GM19397 (cell line): ENCODE results near the gene EHD3.
"Not testable (repeated sequence)": the region's sequence is repeated elsewhere in the genome, so short reads cannot be mapped to it uniquely, and the experiment has no call there.

Experiments
- ATAC-seq: cut with Tn5 transposase; IDR thresholded peaks from one replicate; pipeline ENCODE4 v1.9.1; 2021; ENCODE audit warnings: mild to moderate bottlenecking, moderate library complexity; ENCODE audit not compliant: unreplicated experiment

The EHD3 gene

DNA sequence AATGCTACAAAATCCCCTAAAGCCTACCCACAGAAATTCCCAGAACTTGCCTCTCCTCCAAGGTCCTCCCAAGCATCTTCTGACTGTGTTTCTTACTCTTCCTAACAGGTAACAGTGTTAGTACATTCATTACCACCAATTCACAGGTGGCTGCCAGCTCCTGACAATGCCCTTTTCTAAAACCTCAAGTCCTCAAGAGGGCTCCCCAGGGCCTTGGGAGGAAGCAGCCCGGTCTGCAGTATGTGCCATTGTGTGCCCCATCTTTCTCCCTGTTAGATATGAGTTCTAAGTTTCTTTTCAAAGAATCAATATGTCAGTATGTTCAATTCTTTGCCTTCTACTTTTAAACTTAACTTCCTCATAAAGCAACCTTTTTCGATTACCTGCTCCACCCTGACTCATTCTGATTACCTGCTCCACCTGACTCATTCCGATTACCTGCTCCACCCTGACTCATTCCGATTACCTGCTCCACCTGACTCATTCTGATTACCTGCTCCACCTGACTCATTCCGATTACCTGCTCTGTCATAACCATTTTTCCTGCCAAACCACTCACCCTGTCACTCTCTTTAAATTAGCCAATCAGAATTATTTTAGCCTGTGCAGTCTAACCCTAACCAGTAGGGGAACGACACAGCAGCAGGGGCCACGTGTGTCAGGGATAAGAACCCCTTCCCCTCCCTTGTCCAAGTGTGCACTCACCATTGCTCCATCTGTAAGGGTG is 49.4 kb downstream of the EHD3 start:
- ATAC-seq = not testable (repeated sequence)

DNA sequence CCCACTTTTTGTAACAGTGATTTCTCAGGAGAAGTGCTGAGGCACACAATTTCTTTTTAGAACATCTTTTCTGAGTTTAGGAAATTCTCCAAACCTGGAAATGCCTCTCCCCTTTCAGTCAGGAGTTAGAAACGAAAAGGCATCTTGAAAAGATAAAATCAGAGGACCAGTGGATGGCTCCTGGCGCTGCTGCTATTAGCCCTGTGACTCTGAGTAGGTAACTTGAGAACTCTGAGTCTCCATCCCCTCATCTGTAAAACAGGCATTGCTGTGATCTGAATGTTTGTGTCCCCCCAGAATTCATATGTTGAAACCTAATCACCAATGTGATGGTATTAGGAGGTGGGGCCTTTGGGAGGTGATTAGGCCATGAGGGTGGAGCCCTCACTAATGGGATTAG is 50.2 kb downstream of the EHD3 start:
- no peak for ATAC-seq

DNA sequence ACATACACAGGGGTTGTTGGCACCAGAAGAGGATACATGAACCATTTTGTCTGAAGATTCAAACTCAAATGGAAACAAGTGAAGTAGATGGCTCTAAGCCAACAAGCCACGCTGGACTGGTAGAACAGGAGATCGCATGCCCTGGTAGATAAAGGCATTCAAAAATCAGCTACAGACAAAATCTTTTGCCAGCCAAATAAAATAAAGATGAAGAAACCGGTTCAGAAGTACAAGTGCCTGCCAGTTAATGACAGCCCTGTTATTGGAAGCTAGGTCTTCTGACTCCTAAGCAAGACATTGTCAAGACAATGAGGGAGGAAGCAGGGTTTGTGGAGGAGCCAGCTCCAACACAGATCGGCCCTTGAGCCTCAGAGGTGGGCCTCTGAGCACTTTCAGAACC is 52.3 kb downstream of the EHD3 start:
- ATAC-seq = no peak

- ATAC-seq = no peak
Observed at GRCh38 chr2:31286961-31287550, 53.1 kb downstream of the EHD3 start.

DNA sequence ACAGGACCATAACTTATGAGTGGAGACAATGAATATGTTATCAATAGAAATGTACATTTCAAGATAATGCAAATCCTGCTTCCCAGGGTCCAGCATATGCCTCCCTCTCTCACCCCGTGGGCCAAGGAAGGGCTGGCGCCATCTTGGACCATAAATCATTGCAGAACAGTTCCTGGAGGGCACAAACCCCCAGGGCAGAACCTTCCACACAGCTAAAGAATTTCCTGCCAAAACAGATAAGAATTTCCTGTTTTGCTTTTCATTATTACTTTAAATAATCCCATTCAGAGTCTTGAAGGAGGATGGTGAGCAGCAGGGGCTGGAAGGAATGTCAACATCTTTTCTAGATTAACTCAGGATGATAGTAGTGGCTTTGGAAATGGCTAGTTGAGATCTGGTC is 53.7 kb downstream of the EHD3 start:
- ATAC-seq = no peak

DNA sequence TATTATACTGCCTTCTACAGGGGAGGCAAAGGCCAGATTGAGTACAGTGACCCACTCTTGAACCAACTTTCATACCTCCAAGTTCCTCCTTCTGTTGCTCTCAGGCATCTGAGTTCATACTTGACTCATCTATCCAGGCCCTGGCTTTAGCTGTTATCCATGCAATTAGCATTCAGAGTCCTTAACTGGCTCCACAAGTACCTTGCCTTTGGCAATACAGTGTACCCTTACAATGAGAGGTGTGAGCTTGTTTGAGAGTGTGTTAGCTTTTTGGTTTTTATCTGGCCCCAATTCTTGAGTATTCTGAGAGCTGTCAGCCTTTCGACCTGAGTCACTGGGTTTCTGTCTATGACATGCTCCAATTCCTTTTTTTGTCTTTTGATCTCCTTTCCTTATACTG is 60.2 kb downstream of the EHD3 start:
- no peak for ATAC-seq

DNA sequence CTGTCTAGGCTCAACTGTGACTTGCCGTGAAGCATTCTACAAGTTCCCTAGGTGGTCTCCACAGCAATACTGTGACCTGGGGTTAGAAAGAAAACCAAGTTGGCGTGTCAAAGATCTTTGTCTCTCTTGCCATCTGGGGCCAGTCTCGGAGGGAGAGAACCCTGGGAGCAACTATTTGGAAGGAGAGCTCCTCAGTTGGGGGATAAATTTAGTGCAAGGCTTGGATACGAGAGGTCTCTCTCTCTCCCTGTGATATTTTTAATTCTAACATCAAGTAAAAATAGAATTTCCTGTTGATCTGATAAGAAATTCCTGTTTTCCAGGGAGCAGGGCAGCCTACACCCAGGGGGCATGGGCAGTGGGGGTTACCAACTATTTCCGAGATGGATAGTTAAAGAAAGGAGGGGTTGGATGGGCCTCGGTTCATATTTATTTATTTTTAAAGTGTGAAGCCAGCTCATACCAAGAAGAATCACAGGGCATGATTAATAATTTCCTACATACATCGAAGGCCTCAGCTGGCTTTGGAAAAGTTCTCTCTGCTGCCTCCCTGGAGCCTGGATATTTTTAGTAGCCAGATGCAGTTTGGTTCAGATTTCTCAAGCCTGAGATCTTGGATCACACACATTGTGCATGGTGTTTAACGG is 62.8 kb downstream of the EHD3 start:
- no peak for ATAC-seq

DNA sequence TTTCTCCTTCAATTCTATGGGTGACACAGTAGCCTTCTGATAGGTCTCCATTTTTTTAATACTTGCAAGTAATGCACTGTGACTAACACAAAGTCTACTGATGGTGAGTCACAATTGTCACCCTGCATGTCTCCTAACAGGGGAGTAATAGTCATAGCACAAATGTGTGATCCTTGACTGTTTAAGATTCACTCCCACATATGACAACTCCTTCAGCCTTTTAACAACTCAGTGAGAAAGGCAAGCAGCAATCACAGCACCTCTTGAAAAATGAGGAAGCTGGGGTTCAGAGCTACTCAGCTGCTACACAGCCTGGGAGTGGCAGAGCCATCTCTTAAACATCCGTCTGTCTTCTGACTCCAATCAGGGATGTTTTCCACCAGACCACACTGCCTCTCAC is 63.8 kb downstream of the EHD3 start:
- no peak for ATAC-seq

DNA sequence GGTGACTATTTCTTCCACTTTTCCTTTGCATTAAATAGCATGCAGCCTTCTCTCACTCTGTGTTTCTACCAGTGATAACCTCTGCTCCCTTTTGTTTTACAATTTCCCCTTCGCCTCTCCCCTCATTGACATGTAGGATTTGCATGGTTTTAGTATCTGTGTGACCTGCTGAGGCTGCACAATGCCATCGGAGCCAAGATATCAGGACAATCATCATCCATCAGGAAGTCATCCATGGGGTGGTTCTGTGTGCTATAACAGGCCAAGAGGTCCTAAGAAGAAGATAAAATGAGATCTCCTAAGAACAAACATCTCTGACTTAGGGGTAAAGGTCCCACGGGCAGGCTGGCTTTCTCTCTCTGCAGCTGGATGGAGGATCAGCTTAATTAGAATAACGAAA is 65.6 kb downstream of the EHD3 start:
- no peak for ATAC-seq

DNA sequence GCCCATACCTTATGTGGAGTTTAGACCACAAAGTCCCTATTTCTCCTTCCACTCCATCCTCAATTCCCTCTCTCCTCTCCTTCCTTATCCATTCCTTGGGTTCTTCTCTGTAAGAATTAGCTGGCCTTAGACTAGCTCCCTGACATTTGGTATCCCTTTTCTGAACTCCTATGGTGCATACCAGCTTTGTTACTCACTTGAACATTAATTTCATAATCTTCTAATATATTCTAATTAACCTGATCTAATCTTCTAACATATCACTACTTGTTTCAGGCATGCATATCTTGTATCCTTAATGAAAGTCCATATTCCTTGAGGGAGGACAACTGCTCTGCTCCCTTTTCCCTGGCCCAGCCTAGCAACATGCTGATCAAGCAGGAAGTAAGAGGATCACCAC is 66.4 kb downstream of the EHD3 start:
- no peak for ATAC-seq

DNA sequence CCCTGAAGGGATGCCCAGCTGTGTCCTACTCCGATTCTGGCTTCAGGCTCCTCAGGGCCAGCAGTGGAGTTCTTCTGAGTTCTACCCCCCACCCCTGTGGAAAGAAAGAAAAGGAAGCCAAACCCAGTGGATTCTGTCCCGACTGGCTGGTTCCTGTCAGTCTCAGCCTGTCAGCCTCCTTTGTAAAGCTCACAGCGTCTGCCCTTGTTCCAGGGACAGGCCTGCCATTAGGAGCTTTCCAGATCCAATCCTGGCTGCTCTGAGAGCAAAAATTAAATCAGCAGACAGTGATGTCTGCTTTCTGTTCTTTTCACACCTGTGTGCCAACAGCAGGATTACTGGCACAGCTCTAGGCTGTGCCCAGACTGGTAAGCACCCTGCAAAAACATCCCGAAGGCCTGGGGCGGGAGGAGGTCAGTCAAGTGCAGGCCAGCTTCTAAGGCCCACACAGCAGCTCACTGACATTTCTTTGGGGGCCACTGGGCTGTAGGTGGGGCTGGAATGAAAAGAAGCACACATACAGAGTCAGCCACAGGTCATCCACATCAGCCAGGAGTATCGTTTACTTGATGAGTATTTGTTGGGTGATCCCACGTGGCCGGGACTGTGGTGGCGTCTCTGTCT is 69.1 kb downstream of the EHD3 start:
- no peak for ATAC-seq

- ATAC-seq = no peak
Observed at GRCh38 chr2:31304816-31305215, 70.9 kb downstream of the EHD3 start.

DNA sequence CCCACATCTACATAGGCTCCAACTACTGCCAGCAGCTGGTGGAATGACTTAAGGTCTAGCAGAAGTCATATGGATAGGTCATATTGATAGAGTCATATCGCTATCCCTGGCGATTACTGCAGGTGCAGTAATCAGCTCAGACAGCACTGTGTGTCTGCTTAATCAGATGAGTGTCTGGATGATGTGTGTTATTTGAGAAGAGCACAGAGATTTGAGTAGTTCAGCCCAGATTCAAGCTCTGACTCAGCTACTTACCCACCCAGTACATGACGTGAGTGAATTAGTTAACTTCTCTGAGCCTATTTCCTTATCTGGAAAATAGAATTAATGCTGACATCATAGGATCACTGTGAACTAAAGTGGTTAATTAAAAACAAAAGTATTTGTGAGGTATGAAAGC is 78.9 kb downstream of the EHD3 start:
- ATAC-seq = no peak

GRCh38 chr2:31314761-31315160 is 80.8 kb downstream of the EHD3 start:
- ATAC-seq = no peak

DNA sequence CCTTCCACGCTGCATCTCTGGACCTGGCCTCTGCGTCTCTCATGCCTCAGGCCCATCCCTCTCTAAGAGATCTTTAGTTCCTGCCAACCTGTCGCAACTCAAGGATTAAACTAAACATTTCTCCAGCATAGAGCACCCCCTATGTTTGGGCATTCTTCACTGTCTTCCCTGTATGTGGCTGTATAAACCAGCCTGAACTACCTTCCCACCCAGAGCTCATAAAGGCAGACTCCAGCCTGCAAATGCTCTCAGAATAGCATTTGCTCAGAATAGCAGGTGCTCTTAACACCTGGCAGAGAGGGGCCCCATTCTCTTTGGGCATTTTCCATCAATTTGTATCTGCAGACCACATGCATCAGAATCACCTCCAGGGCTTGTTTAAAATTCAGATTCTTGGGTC is 83.4 kb downstream of the EHD3 start:
- no peak for ATAC-seq

DNA sequence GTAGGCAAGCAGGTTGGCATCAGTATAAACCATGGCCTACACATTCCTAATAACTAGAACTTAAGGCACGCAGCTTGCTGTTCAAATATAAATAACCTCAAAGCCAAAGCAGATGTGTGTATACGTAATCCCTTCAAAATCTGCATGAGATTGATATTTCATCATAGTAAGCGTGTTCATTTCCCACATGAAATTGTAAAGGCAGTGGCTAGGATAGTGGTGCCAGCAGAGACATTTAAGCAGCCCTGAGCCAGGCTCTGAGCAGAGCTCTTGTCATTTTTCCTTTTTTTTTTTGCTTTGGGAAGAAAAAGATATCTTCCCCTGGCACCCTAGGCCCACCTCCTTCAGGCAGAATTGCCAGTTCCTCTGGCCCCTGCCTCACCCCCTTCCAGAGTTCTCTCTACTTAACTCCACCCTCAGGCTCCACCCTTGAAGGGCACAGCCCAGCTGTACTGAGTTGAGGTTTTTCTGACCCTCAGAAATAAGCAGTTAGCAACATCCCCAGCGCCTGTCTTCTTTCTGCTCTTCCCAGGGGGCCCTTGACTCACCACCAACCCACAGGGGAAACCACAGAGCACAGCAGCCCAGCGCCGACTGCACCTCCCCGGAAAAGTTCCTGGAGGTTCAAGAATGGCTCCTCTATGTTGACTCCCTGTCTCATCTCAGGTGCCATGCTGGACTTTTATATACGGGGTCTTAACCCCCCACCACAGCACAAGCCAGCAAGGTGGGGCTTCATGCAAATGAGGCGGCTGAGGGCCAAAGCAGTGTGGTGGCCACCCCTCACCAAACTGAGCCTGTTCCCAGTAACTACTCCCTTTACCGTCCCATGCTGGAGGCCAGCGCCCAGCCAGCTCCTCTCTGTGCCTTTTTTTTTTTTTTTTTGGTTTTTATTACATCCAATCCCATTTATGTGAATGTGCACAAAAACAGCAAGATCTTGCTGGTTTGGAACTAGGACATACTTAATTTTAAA is 84.7 kb downstream of the EHD3 start:
- peak; percentile 59 for ATAC-seq
